ENCODE measurements around the gene CDH18.

- TF ChIP-seq CTCF (conservative IDR thresholded peaks at IDR 0.05; ENCODE audit: low read depth, low read length) (no peak), EZH2 (IDR thresholded peaks at IDR 0.05; ENCODE audit: low read length, unreplicated experiment) (no peak), EZH2phosphoT487 (IDR thresholded peaks at IDR 0.05; ENCODE audit: borderline replicate concordance, low read length) (no peak)
These were observed 69.2 kb downstream of the CDH18 start for GRCh38 chr5:19918780-19919179.
